Body of pancreas (tissue), 4 donors: ENCODE data around the gene EIF4E. TPM values are rescaled to one million over a fixed set of nuclear protein-coding genes. Genes with fewer than 3 reads are reported as not detected.
"Not testable (repeated sequence)": the region's sequence is repeated elsewhere in the genome, so short reads cannot be mapped to it uniquely, and the experiment has no call there.

Experiments
- ATAC-seq: fragments of 150-250 bp; one replicate; pipeline ENCODE4 v1.9.1; 2016
- DNase-seq, 4 donors: peaks; one replicate each; pipeline ENCODE4 v3.0.0-alpha.2; 2019
- H3K27ac ChIP-seq, 4 donors: fragments of 200-600 bp; sonication (generic); 1 replicate in 3 of 4; 2 replicates in 1 of 4; pipeline versions ENCODE4 v1.5.1 to v1.6.1; 2016 to 2019; ENCODE audit warnings: mild to moderate bottlenecking in 1 of 4, mixed read lengths in 1 of 4, moderate library complexity in 1 of 4
- H3K27me3 ChIP-seq, 2 donors: fragments of 200-600 bp; sonication (generic); one replicate each; pipeline ENCODE4 v1.6.0; 2016; ENCODE audit warnings: mild to moderate bottlenecking in 1 of 2
- H3K36me3 ChIP-seq, 2 donors: fragments of 200-600 bp; sonication (generic); replicated peaks in 1 of 2; 2 replicates each; pipeline ENCODE4 v1.5.1; 2016; ENCODE audit warnings: low read depth in 2 of 2; ENCODE audit not compliant: insufficient read depth in 1 of 2
- H3K4me1 ChIP-seq: fragments of 200-600 bp; sonication (generic); one replicate; pipeline ENCODE4 v1.6.0; 2016
- H3K4me3 ChIP-seq, 2 donors: fragments of 200-600 bp; sonication (generic); 1 replicate in 1 of 2; 2 replicates in 1 of 2; pipeline ENCODE4 v1.5.1; 2016 to 2019
- H3K9me3 ChIP-seq, 3 donors: fragments of 200-600 bp; sonication (generic); 1 replicate in 2 of 3; 2 replicates in 1 of 3; pipeline ENCODE4 v1.5.1; 2016
- POLR2A ChIP-seq, 3 donors: fragments of 450-650 bp; IDR thresholded peaks; one replicate each; pipeline ENCODE4 v1.6.1; 2016; ENCODE audit warnings: antibody characterized with exemption in 3 of 3, mild to moderate bottlenecking in 2 of 3
- WGBS, 2 donors: methylation state at CpG; one replicate each; pipeline ENCODE4 v1.1.5; 2017; 5-methylcytosine and 5-hydroxymethylcytosine counted together
- intact Hi-C: fragments of 100-400 bp; cut with DNase I; formaldehyde crosslinking; loops from one replicate; pipeline ENCODE4 v1.15.1; 2023
- total RNA-seq, 2 donors: library from RNA; depleted of rRNA; stranded (reverse); fragments of >200 nt; gene quantifications; one replicate each; pipeline ENCODE4 v1.1.0, GENCODE V29; 2016
- TF ChIP-seq, protein P1 (sequence below), 7 experiments: fragments of 450-650 bp in 4 of 7; fragments of 200-600 bp in 3 of 7; sonication (generic) in 3 of 7; IDR thresholded peaks; one replicate each; pipeline ENCODE4 v1.5.1; 2016 to 2019; ENCODE audit warnings: antibody characterized with exemption in 7 of 7

The EIF4E gene
- total RNA-seq, 2 donors from 2014 or later: 31.1 to 67.9 TPM

DNA sequence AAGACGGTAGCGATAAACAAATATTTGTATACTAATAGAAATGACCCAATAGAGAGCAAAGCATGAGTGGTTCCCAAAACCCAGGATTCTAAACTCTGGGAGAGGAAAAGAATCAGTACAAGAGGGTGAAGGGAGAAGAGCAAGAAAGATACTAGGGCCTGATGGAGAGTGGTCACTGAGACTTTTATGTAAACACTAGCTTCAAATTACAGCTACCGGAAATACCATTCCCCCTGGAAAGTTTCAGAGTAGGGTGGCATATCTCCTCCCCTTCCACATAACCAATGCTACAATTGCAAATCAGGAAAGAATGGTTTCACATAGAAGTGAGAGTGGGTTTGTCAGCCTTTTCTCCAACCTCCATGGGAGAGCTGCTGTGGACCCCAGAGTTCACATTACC lies 77.1 kb downstream of the EIF4E start:
- H3K9me3 ChIP-seq: peaks cover 0 to 5% (median 0%) of the 10 kb centered on the region in 3 donors
- ATAC-seq (no peak), DNase-seq (no peak)
- TF ChIP-seq, protein P1, sequence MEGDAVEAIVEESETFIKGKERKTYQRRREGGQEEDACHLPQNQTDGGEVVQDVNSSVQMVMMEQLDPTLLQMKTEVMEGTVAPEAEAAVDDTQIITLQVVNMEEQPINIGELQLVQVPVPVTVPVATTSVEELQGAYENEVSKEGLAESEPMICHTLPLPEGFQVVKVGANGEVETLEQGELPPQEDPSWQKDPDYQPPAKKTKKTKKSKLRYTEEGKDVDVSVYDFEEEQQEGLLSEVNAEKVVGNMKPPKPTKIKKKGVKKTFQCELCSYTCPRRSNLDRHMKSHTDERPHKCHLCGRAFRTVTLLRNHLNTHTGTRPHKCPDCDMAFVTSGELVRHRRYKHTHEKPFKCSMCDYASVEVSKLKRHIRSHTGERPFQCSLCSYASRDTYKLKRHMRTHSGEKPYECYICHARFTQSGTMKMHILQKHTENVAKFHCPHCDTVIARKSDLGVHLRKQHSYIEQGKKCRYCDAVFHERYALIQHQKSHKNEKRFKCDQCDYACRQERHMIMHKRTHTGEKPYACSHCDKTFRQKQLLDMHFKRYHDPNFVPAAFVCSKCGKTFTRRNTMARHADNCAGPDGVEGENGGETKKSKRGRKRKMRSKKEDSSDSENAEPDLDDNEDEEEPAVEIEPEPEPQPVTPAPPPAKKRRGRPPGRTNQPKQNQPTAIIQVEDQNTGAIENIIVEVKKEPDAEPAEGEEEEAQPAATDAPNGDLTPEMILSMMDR (IDR thresholded peaks at IDR 0.05): no peak
- no peak for TF ChIP-seq POLR2A (IDR thresholded peaks at IDR 0.05)
- intact Hi-C loops: no loop called here
- no peaks in the 10 kb centered on the region for H3K4me1 ChIP-seq
- H3K27ac ChIP-seq: no peak overlapping the region
- no peaks in the 10 kb centered on the region for H3K27me3 ChIP-seq
- H3K4me3 ChIP-seq: no peak overlapping the region
- H3K36me3 ChIP-seq: no peaks in the 10 kb centered on the region
- WGBS, 2 donors: 68 to 75% methylated on average over 3 of the region's 3 CpGs

DNA sequence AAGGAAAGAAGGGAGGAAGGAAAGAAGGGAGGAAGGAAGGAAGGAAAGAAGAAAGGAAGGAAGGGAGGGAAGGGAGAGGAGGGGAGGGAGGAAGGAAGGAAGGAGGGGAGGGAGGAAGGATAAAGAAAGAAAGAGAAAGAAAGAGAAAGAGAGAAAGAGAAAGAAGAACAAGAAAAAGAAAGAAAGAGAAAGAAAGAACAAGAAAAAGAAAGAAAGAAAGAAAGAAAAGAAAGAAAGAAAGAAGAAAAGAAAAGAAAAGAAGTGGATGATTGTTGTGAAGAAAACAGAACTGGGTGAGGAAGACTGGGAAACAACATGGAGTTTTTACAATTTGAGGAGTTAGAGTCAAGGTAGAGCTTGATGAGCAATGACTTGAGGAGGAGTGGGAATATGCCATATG lies 78.0 kb downstream of the EIF4E start:
- Histone ChIP-seq H3K36me3 (no peaks in the 10 kb centered on the region), H3K4me3 (no peak overlapping the region), H3K4me1 (no peaks in the 10 kb centered on the region), H3K27me3 (no peaks in the 10 kb centered on the region), H3K27ac (no peak overlapping the region), H3K9me3 (peaks cover 0 to 5% (median 0%) of the 10 kb centered on the region in 3 donors)
- DNase-seq: no peak
- intact Hi-C loops: no loop called here
- no peak for TF ChIP-seq POLR2A (IDR thresholded peaks at IDR 0.05)
- TF ChIP-seq, protein P1 (IDR thresholded peaks at IDR 0.05): no peak
- ATAC-seq: no peak

DNA sequence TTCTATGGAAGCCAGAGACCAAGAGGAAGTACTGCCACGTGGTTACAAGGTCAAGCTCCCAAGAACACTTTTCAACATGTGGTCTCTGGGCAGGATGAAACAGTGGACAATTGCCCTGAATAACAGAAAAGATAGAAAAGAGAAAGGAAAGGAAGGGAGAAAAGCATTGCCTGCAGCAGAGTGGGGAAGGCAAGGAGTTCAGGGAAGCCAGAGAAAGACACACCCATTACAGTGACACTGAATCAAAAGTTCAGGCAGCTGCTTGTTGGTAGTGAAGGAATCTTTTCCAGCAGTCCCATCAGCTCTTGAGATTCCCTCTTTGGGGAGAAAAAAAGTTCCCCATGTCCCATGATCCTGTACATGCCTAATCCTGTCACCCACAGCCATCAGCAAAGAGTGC lies 80.5 kb downstream of the EIF4E start:
- DNase-seq: no peak
- Histone ChIP-seq H3K27me3 (no peaks in the 10 kb centered on the region), H3K4me3 (no peak overlapping the region), H3K36me3 (no peaks in the 10 kb centered on the region), H3K27ac (no peak overlapping the region), H3K9me3 (peaks cover 0 to 5% (median 0%) of the 10 kb centered on the region in 3 donors), H3K4me1 (no peaks in the 10 kb centered on the region)
- TF ChIP-seq, protein P1 (IDR thresholded peaks at IDR 0.05): no peak
- no peak for TF ChIP-seq POLR2A (IDR thresholded peaks at IDR 0.05)
- ATAC-seq: no peak
- intact Hi-C loops: no loop called here
- 56 to 67% methylated on average over 1 of the region's 1 CpG for WGBS, 2 donors

DNA sequence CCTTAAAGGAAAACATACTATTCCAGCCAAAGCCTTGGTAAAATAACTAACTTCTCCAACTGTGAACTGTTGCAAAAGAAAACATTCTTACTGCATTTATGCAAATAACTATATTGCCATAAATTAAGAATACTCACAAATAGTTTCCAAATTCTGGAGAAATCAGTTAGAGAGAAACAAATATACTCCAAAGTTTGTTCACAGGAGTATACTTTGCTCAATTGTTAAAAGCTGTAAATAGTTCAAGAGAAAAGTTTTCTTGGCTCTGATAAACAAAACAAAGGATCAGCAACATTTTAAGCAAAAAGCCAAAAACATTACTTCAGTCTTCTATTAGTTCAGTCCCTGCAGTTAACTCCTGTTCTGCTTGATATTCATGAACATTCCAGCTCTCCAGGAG lies 83.0 kb downstream of the EIF4E start:
- no peak overlapping the region for H3K27ac ChIP-seq
- H3K36me3 ChIP-seq: no peaks in the 10 kb centered on the region
- no peak overlapping the region for H3K4me3 ChIP-seq
- TF ChIP-seq, protein P1 (IDR thresholded peaks at IDR 0.05): no peak
- TF ChIP-seq POLR2A (IDR thresholded peaks at IDR 0.05): no peak
- no peaks in the 10 kb centered on the region for H3K27me3 ChIP-seq
- ATAC-seq (no peak), DNase-seq (no peak)
- H3K9me3 ChIP-seq: peaks cover 0 to 5% (median 0%) of the 10 kb centered on the region in 3 donors
- no peaks in the 10 kb centered on the region for H3K4me1 ChIP-seq
- intact Hi-C loops: no loop called here

DNA sequence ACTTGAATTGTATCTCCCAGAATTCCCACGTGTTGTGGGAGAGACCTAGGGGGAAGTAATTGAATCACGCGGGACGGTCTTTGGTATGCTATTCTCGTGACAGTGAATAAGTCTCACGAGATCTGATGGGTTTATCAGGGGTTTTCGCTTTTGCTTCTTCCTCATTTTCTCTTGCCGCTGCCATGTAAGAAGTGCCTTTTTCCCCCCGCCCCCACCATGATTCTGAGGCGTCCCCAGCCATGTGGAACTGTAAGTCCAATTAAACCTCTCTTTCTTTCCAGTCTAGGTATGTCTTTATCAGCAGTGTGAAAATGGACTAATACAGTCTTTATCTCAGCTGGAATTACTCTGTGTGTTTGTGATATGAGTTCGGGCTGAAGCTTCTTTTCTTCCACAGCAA lies 86.0 kb downstream of the EIF4E start:
- WGBS, 2 donors: 80 to 86% methylated on average over 11 of the region's 11 CpGs
- ATAC-seq, intact Hi-C loops: not testable (repeated sequence)

More for the DNA sequence above, 86.0 kb downstream of the EIF4E start:
- not testable (repeated sequence) for H3K4me3 ChIP-seq, H3K4me1 ChIP-seq, DNase-seq, H3K36me3 ChIP-seq, H3K27me3 ChIP-seq, H3K9me3 ChIP-seq, H3K27ac ChIP-seq
